Cerebellar cortex (tissue), 1 donor: Measurements from ENCODE around the gene IGF2BP2.
"Not testable (repeated sequence)": the region's sequence is repeated elsewhere in the genome, so short reads cannot be mapped to it uniquely, and the experiment has no call there.

Experiments used
- DNase-seq: peaks from one replicate; pipeline ENCODE4 v3.0.0-alpha.2; 2015; ENCODE audit warnings: low spot score

IGF2BP2 gene

DNA sequence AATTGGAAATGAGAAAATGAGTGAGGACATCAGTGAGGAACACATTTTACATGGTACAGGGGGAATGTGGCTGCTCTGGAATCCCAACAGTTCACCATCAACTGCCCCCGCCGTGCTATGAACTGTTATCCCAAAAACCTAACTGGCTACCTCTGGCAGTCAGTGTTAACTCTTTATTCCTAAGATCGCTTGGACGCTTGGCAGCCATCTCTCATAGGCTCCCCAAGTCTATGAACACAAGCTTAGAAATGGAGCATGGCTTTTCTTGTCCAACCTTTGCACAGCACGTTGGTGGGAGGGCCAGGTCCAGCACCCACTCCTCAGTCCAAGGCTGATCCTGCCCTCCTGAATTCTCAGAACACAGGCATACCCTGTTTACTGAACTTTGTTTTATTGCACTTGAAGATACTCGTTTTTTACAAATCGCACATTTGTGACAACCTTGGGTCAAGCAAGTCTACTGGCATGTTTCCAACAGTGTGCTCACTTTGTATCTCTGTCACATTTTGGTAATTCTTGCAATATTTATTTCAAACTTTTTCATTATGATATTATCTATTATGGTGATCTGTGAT, 185.1 kb downstream of the IGF2BP2 start:
- no peak for DNase-seq

DNA sequence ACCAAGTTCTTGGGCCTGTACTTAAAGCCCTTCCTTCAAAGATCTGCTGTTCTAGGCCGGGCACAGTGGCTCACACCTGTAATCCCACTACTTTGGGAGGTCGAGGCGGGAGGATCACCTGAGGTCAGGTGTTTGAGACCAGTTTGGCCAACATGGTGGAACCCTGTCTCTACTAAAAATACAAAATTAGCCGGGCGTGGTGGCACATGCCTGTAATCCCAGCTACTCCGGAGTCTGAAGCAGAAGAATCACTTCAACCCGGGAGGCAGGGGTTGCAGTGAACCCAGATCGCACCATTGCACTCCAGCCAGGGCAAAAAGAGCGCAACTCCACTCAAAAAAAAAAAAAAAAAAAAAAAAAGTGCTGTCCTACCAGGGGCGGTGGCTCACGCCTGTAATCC, 186.2 kb downstream of the IGF2BP2 start:
- not testable (repeated sequence) for DNase-seq

DNA sequence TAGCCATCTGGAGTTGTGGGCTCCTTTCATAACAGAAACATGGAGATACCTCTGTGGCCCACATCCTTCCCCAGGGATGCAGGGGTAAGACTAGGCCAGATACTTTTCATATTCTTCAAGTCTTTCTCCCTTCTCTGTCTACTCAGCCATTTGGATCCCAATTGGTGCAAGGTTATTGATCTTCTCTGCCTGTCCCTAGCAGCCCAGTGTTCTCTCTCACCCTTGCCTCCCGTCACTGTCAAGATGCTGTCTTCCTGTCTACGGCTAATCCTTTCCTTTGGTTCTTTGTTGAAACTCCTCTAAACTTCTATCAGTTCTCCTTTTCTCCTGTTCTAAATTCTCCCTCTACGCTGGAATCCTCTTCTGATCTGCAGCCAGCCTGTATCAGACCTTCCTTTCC, 187.5 kb downstream of the IGF2BP2 start:
- DNase-seq: no peak

DNA sequence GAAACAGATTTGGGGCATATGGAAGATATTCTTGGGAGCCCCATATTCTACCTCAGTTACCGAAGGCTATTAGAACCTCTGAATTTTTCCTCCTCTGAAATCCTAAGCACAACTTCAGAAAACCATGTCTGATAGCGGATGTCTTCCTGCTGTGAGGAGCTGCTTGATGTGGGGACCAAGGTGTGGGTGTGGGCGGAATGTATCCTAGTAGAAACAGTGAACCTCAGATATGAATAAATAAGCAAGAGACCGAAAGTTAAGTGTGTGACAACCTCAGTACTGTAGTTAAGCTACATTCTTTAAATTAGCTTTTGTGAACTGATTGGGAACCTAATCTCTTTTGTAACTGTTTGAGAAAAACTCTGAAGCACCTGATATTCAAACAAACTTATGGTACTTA, 191.8 kb downstream of the IGF2BP2 start:
- DNase-seq: no peak

DNA sequence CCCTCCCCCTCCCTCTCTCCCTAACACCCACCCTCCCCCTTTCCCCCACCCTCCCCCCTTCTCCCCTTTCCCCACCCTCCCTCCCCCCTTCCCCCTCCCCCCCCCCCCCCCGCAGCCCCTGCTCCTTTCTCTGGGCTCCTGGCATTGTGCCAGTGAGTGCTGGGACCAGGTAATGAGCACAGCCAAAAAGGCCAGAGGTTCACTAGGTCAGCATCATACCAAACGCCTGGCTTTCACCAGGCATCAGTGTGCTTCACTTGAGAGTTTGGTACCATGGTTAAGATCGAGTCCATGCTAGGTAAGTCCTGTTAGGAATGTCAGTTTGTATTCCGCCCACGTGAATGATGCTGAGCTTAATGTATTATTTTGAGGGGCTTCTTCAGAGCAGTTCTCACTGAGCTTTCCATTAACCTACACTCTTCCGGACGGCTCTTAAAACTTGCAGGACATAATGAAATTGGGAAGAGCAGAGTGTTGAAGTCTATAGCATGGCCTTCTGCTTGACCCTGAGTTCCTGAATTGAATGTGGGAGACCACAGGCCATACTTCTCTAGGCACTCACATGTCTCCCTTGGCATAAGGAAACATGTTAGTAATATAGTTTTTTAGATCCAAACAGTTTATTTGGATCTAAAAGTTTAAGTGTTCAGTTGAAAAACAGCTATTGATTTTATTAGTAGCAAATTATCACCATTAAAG, 193.2 kb downstream of the IGF2BP2 start:
- DNase-seq: peak; percentile 16

DNA sequence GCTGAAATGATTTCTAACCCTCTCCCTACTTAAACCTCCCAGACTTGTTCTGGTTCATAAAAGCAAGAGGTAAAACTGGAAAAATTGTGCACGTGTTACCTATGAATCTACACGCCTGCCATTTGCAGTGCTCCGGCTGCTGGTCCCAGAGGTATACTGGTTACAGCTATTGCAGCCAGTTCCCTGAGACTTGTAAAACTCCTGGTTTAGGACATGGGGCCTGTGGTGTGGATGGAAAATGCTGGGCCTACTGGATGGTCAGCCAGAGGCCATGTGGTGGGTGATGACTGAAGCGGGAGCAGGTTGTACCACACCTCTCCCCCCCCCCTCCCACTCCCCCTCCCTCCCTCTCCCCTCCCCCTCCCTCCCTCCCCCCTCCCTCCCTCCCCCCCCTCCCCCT, 193.7 kb downstream of the IGF2BP2 start:
- peak; percentile 23 for DNase-seq

DNA sequence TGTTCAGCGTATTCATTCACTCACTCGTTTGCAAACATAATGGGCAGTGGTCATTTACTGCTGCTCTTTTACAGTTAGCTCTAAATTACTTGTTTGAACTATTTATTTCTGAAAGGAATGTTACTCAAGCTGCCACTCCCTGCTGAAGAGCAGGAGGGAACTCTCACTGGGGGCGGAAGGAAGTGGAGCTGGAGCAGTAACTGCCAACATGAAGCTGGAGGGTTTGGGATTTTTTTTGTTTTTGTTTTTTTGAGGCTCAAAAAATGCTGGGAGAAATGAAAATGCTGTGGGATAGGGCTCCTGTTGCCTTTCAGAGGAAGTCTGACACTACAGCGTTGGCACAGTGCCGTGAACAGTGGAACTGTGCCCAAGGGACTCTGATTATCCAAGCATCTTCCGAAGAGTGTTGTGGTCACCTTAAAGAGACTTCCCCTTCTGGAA, 194.6 kb downstream of the IGF2BP2 start:
- DNase-seq: peak; percentile 47

DNA sequence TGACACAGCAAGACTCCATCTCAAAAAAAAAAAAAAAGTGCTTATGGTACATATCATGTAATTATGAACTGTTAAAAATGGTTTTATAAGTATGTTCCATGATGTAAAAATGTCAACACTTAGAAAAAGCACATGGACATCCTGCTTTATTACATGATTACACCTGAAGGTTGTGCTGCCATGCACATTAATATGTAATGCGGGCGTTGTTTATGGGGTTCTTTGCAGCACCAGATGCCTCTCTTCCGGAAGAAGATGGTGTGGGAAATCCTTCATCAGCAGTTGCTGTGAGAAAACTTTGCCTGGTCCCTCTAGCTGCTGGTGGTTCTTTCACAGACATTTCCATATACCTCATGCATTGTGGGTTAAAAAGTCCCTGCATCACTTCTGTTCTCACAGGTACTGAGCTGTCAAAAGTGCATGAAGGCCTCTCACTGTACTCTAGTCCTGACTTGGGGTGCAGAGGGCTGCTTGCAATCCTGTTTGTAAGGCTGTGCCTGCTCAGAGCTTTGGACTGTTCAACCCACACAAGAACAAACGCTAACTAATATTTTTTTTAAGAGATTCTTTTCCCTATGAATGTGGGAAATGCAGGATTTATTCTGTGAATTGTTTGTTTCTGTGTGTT, 195.2 kb downstream of the IGF2BP2 start:
- DNase-seq: peak; percentile 10

DNA sequence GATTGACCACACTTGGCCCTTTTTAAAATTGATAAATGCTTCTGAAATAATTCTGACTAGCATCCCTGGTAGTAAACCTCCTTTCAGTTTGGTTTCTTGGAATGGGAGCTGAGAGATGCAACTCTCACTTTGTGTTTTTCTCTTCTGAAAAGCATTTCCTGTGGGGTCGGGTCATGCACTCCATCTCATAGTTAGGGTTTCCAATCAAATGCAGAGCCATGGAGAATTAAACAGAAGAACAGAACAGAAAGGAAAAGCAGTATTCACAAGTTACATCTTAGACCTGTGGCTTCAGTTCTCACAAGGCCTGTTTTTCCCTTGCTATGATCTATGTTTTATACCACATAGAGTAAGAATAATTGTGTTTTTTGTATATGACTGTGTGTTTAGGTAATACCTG, 199.1 kb downstream of the IGF2BP2 start:
- DNase-seq: no peak

DNA sequence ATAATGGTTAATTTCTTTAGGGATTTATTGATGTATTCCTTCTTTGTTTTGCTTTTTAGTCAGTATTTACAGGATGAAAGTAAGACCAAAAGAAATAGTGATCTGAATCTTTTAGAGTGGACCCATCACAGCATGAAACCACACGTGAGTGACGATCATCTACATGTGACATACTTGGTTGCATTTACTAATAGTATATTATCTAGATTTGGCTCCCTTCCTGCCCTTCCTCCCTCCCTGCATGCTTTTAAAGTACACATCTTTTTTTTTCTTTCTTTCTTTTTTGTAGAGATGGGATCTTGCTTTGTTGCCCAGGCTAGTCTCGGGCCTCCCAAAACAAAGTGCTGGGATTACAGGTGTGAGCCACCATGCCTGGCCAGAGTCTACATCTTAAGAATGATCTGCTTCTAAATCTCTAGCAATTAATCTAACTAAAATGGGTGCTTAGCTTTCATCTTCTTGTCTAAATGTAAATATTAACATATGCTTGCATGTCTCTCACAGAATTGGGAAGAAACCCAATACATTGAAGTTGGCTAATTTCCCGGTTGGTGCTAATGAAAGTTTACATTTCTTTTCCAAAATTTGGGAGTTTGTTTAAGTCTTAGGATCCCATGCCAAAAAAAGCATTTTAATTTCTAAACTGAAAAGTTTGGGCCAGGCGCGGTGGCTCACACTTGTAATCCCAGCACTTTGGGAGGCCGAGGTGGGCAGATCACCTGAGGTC, 200.7 kb downstream of the IGF2BP2 start:
- DNase-seq: no peak

DNA sequence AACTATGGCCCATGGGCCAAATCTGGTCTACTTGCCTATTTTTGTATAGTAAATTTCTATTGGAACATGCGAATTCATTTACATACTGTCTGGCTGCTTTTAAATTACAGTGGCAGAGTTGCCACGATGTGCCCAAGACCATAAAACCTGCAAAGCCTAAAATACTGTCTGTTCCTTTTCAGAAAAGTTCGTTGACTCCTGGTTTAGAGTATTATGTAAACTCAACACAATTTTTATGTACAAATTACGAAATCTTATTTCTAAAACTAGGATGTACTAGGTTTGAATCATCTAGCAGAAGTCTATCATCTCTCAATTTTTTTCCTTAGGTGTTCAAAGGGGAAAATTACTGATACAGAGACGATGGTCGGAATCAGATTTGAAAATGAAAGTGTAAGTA, 211.8 kb downstream of the IGF2BP2 start:
- DNase-seq: no peak

DNA sequence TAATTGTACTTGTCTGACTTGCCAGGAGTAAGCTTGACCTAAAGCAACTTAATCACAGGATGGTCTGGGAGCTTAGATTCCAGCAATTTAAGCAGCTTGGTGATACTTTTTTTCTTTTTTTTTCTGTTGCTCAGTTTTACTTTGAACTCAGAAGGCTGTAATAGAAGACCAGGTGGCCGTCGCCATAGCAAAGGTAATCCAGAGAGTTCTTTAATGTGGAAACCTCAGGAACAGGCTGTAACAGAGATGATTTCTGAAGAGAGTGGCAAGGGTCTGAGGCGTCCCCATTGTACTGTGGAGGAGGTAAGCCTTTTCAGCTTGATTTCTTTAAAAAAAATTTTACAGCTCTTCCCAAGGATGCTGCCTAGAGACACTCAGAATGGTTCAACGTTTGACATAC, 218.6 kb downstream of the IGF2BP2 start:
- DNase-seq: no peak

DNA sequence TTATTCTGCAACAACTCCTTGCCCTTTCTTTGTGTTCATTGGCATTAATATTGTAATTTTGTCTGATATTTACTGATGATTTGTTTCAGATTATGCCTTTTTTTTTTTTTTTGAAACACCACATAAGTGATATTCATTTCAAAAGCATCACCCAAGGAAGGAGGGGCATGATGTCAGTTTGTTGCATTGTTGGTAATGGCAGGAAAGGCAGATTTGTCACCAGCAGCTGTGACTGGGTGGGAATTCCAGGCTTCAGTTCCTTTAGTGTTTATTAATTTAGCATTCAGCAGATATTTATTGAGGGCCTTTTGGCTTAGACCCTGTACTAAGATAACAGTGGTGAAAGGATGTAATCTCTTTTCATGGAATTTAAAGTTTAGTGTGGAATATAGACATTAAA, 219.3 kb downstream of the IGF2BP2 start:
- no peak for DNase-seq

DNA sequence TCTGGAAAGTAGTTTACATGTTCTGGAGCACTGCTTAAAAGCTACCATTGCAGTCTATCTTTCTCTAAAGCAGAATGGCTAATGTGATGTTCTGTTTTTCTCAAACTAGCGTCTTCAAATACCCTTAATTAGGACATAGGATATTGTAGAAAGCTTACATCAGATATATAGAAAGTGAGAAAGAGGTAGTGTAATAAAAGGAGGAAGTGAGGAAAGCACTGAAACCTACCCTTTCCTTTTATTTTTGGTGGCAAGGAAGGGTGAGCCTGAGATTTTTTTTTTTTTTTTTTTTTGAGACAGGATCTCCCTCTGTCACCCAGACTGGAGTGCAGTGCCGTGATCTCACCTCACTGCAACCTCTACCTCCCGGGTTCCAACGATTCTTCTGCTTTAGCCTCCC, 229.3 kb downstream of the IGF2BP2 start:
- no peak for DNase-seq

DNA sequence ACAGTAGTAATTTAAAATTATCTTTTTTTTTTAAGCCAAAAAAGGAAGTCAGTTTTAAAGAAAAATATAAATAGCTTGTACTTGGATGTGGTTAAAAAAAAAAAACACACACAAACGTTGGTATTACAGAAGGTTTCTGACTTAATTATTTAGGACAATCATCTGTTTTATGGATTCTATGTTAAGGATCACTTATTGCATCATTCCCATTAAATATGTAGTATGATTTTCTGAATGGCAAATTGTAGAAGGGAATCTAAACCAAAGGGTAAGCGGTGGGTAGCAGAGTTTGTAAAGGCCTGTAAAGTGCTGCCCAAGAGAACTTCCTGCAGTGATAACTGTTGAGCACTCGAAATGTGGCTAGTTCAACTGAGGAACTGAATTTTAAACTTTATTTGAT, 230.8 kb downstream of the IGF2BP2 start:
- DNase-seq: no peak
